ENCODE data around the gene SH3BGRL2. TPM values are rescaled to one million over a fixed set of nuclear protein-coding genes. Genes with fewer than 3 reads are reported as not detected.
"Not testable (repeated sequence)": the region's sequence is repeated elsewhere in the genome, so short reads cannot be mapped to it uniquely, and the experiment has no call there.

The SH3BGRL2 gene
- total RNA-seq, 2 donors from 2014 or later, result 0.62 to 0.63 TPM

GRCh38 chr6:79724816-79725215 is 93.7 kb downstream of the SH3BGRL2 start:
- H3K9me3 Mint-ChIP-seq, result peaks cover 0 to 2% of the 10 kb centered on the region in 2 donors
- no peak for ATAC-seq (replicated peaks in 1 of 2)
- H3K4me1 Mint-ChIP-seq (ENCODE audit: low read depth), result no peaks in the 10 kb centered on the region
- H3K4me3 Mint-ChIP-seq, result no peak overlapping the region
- H3K27me3 Mint-ChIP-seq (ENCODE audit: low read depth), result peaks cover 29% of the 10 kb centered on the region
- no peak overlapping the region for H3K27ac Mint-ChIP-seq
- no peaks in the 10 kb centered on the region for H3K36me3 Mint-ChIP-seq (ENCODE audit: insufficient read depth in 2 of 2)
- no peak for DNase-seq

DNA sequence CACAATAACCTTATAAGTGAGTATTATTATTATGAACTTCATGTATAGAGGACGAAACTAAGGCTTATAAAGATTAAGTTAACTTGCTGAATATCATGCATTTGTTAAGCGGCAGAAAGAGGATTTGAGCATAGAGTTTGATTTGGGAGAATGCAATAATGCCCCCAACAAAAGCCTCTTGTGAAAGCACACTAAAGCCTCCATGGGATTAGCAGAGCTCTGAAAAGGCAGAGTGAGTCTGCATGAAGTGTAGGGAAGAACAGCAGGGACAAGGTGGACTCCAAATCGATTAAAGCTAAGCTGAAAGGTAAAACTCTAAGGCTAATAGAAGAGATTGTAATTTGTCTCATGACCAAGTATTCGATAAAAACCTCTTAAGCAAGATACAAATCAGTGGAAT is 100.3 kb downstream of the SH3BGRL2 start:
- no peaks in the 10 kb centered on the region for H3K36me3 Mint-ChIP-seq (ENCODE audit: insufficient read depth in 2 of 2)
- H3K4me1 Mint-ChIP-seq (ENCODE audit: low read depth), result no peaks in the 10 kb centered on the region
- peaks cover 34% of the 10 kb centered on the region for H3K27me3 Mint-ChIP-seq (ENCODE audit: low read depth)
- H3K4me3 Mint-ChIP-seq, result no peak overlapping the region
- H3K27ac Mint-ChIP-seq, result no peak overlapping the region
- DNase-seq (no peak), ATAC-seq (replicated peaks in 1 of 2) (no peak)
- no peaks in the 10 kb centered on the region for H3K9me3 Mint-ChIP-seq

- Mint-ChIP-seq H3K36me3 (ENCODE audit: insufficient read depth in 2 of 2) (no peaks in the 10 kb centered on the region), H3K4me3 (no peak overlapping the region), H3K9me3 (no peaks in the 10 kb centered on the region), H3K27me3 (ENCODE audit: low read depth) (peaks cover 28% of the 10 kb centered on the region), H3K4me1 (ENCODE audit: low read depth) (no peaks in the 10 kb centered on the region), H3K27ac (no peak overlapping the region)
- DNase-seq, result no peak
- ATAC-seq (replicated peaks in 1 of 2), result no peak
Observed at GRCh38 chr6:79733388-79733787, 102.3 kb downstream of the SH3BGRL2 start.

DNA sequence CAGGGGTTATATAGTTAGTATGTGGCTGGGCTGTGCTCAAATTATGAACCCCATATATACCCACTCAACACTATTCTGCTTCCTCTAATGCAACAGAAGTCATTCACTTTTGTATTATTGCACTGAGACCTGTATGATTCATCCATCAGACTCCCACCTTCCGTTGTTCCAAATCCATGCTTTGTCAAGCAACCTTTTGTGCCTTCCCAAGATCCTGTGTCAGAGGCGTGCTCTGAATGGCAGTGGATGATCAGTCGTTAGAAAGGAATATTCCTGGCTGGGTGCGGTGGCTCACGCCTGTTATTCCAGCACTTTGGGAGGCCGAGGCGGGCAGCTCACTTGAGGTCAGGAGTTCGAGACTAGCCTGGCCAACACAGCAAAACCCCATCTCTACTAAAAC is 103.2 kb downstream of the SH3BGRL2 start:
- no peak for DNase-seq
- no peak overlapping the region for H3K27ac Mint-ChIP-seq
- no peaks in the 10 kb centered on the region for H3K36me3 Mint-ChIP-seq (ENCODE audit: insufficient read depth in 2 of 2)
- H3K4me1 Mint-ChIP-seq (ENCODE audit: low read depth), result no peaks in the 10 kb centered on the region
- H3K27me3 Mint-ChIP-seq (ENCODE audit: low read depth), result peaks cover 24% of the 10 kb centered on the region
- no peaks in the 10 kb centered on the region for H3K9me3 Mint-ChIP-seq
- ATAC-seq (replicated peaks in 1 of 2), result no peak
- H3K4me3 Mint-ChIP-seq, result no peak overlapping the region

DNA sequence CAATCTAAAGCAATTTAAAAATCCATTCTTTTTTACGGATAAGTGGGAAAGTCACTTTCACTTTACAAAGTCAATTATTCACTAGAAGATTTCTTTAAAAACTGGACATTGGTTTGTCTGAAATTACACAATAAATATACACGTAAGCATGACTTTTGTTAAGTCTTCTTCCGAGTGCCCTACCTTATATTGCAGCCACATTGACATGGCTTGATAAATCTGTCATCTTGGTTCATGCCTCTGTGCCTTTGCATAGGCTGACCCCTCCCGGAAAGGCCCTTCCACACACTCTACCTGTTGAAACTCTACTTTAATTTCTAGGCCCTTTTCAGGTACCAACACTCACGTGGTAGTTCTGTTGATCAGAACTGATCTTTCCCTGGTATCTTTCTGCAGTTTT is 104.1 kb downstream of the SH3BGRL2 start:
- Mint-ChIP-seq H3K27ac (no peak overlapping the region), H3K27me3 (ENCODE audit: low read depth) (peaks cover 17% of the 10 kb centered on the region), H3K9me3 (no peaks in the 10 kb centered on the region), H3K36me3 (ENCODE audit: insufficient read depth in 2 of 2) (no peaks in the 10 kb centered on the region), H3K4me3 (no peak overlapping the region), H3K4me1 (ENCODE audit: low read depth) (no peaks in the 10 kb centered on the region)
- no peak for ATAC-seq (replicated peaks in 1 of 2)
- DNase-seq, result no peak

GRCh38 chr6:79737172-79737571 is 106.0 kb downstream of the SH3BGRL2 start:
- ATAC-seq (replicated peaks in 1 of 2), result no peak
- Mint-ChIP-seq H3K36me3 (ENCODE audit: insufficient read depth in 2 of 2) (no peaks in the 10 kb centered on the region), H3K9me3 (no peaks in the 10 kb centered on the region), H3K27ac (no peak overlapping the region), H3K4me1 (ENCODE audit: low read depth) (no peaks in the 10 kb centered on the region), H3K4me3 (no peak overlapping the region), H3K27me3 (ENCODE audit: low read depth) (peaks cover 7% of the 10 kb centered on the region)
- DNase-seq, result no peak

DNA sequence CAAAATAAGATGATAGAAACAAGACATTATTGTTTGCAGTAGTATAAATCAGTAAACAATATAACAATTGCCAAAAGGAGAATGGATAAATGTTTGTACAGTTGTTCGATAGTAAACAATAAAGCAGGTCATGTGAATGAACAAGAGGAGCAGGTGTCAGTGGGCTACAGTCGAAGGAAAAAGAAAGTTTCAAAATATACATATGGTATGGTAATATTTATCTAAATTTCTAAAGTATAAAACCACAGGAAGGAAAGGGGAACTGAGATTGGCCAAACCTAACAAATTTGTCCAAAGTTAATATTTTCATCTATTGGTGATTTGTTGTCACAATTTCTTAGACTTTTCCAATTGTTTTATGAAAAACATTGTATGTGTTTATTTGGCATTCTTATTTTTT is 110.9 kb downstream of the SH3BGRL2 start:
- Mint-ChIP-seq H3K4me1 (ENCODE audit: low read depth) (no peaks in the 10 kb centered on the region), H3K27ac (no peak overlapping the region), H3K36me3 (ENCODE audit: insufficient read depth in 2 of 2) (peaks cover 0 to 4% of the 10 kb centered on the region in 2 donors), H3K4me3 (no peak overlapping the region), H3K9me3 (peaks cover 4 to 6% of the 10 kb centered on the region in 2 donors), H3K27me3 (ENCODE audit: low read depth) (no peaks in the 10 kb centered on the region)
- no peak for DNase-seq
- ATAC-seq (replicated peaks in 1 of 2), result no peak

- peaks cover 17% of the 10 kb centered on the region for H3K27me3 Mint-ChIP-seq (ENCODE audit: low read depth)
- ATAC-seq (replicated peaks in 1 of 2); H3K4me1 Mint-ChIP-seq (ENCODE audit: low read depth); H3K9me3 Mint-ChIP-seq; DNase-seq; H3K27ac Mint-ChIP-seq; H3K36me3 Mint-ChIP-seq (ENCODE audit: insufficient read depth in 2 of 2); H3K4me3 Mint-ChIP-seq: not testable (repeated sequence)
Observed at GRCh38 chr6:79745282-79745681, 114.2 kb downstream of the SH3BGRL2 start.

DNA sequence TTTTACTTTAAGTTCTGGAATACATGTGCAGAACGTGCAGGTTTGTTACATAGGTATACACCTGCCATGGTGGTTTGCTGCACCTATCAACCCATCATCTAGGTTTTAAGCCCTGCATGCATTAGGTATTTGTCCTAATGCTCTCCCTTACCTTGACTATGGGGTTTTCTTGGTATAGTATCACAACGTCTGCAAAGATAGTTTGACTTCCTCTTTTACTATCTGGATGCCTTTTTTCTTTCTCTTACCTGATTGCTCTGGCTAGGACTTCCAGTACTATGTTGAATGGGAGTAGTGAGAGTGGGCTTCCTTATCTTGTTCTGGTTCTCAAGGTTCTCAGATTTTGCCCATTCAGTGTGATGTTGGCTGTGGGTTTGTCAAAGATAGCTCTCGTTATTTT is 115.2 kb downstream of the SH3BGRL2 start:
- H3K36me3 Mint-ChIP-seq (ENCODE audit: insufficient read depth in 2 of 2); H3K27ac Mint-ChIP-seq; ATAC-seq (replicated peaks in 1 of 2); H3K4me3 Mint-ChIP-seq; DNase-seq; H3K4me1 Mint-ChIP-seq (ENCODE audit: low read depth); H3K9me3 Mint-ChIP-seq: not testable (repeated sequence)
- peaks cover 25% of the 10 kb centered on the region for H3K27me3 Mint-ChIP-seq (ENCODE audit: low read depth)

- DNase-seq (no peak), ATAC-seq (replicated peaks in 1 of 2) (no peak)
- peaks cover 3 to 6% of the 10 kb centered on the region in 2 donors for H3K9me3 Mint-ChIP-seq
- H3K36me3 Mint-ChIP-seq (ENCODE audit: insufficient read depth in 2 of 2), result peaks cover 0 to 3% of the 10 kb centered on the region in 2 donors
- peaks cover 60% of the 10 kb centered on the region for H3K27me3 Mint-ChIP-seq (ENCODE audit: low read depth)
- no peaks in the 10 kb centered on the region for H3K4me1 Mint-ChIP-seq (ENCODE audit: low read depth)
- H3K4me3 Mint-ChIP-seq, result no peak overlapping the region
- H3K27ac Mint-ChIP-seq, result no peak overlapping the region
Observed at GRCh38 chr6:79750806-79751205, 119.7 kb downstream of the SH3BGRL2 start.

Other genes starting within 250 kb of the SH3BGRL2 start
- under 1 TPM; 0.23 to 0.58 TPM for gene LCA5, start 93.9 kb upstream of the SH3BGRL2 start, total RNA-seq